ENCODE data around the gene CDKN2D. TPM values are rescaled to one million over a fixed set of nuclear protein-coding genes. Genes with fewer than 3 reads are reported as not detected.

CDKN2D gene
- polyA plus RNA-seq, 1 donor from 2014 or later: 333 TPM

DNA sequence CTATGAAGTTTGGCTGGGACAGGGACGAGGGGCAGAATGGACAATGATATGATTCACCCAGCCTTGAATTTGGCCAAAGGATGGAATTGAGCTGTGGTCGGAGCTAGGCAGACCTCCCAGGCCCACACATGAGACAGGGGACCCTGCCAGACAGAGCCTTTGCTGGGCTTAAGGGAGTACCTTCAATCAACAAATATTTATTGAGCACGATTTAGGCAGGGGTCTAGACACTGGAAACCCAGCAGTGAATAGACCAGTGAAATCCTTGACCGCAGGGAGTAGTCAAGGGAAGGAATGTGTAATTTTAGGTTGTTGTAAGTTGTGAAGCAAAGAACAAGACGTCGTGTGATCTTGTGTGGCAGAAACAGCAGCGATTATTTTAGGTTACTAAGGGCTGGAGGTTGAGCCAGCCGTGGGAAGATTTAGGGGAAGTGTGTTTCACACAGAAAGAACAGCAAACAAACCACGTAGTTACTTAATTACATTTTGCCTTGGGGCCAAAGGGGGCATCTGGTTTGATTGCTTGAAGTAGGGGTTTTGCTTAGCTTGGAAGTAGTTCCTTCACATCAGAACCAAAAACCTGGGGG lies 35.2 kb upstream of the CDKN2D start:
- no peak for TF ChIP-seq RAD21 (conservative IDR thresholded peaks at IDR 0.05)
- TF ChIP-seq POLR2AphosphoS5 (IDR thresholded peaks at IDR 0.05): no peak
- no peak for TF ChIP-seq SMC3 (conservative IDR thresholded peaks at IDR 0.05; ENCODE audit: poor library complexity)
- TF ChIP-seq EZH2 (IDR thresholded peaks at IDR 0.05; ENCODE audit: borderline replicate concordance, insufficient read depth, low read length, poor library complexity, severe bottlenecking): no peak
- no peaks in the 10 kb centered on the region for H3K36me3 ChIP-seq (ENCODE audit: insufficient read depth, low read length)
- H3K79me2 ChIP-seq (replicated peaks; ENCODE audit: insufficient read depth, low read length): peaks cover 29% of the 10 kb centered on the region
- H3K4me2 ChIP-seq (ENCODE audit: low read length): peak overlapping the region; percentile 74
- H3K4me3 ChIP-seq (ENCODE audit: low read length): peak overlapping the region; percentile 97
- no peaks in the 10 kb centered on the region for H3K9me3 ChIP-seq (ENCODE audit: low read length)
- H3K9me2 ChIP-seq (ENCODE audit: insufficient read depth, low read length): no peaks in the 10 kb centered on the region
- H3K9ac ChIP-seq (ENCODE audit: low read length): peak overlapping the region; percentile 98
- no peaks in the 10 kb centered on the region for H3K27me3 ChIP-seq (ENCODE audit: insufficient read depth, low read depth, low read length)
- no peak overlapping the region for H2AFZ ChIP-seq (ENCODE audit: low read depth, low read length)
- H3F3A ChIP-seq (ENCODE audit: insufficient read depth, low read length, poor library complexity, severe bottlenecking): no peaks in the 10 kb centered on the region
- no peaks in the 10 kb centered on the region for H4K20me1 ChIP-seq (ENCODE audit: insufficient read depth)
- H3K27ac ChIP-seq (ENCODE audit: low read length): no peak overlapping the region

DNA sequence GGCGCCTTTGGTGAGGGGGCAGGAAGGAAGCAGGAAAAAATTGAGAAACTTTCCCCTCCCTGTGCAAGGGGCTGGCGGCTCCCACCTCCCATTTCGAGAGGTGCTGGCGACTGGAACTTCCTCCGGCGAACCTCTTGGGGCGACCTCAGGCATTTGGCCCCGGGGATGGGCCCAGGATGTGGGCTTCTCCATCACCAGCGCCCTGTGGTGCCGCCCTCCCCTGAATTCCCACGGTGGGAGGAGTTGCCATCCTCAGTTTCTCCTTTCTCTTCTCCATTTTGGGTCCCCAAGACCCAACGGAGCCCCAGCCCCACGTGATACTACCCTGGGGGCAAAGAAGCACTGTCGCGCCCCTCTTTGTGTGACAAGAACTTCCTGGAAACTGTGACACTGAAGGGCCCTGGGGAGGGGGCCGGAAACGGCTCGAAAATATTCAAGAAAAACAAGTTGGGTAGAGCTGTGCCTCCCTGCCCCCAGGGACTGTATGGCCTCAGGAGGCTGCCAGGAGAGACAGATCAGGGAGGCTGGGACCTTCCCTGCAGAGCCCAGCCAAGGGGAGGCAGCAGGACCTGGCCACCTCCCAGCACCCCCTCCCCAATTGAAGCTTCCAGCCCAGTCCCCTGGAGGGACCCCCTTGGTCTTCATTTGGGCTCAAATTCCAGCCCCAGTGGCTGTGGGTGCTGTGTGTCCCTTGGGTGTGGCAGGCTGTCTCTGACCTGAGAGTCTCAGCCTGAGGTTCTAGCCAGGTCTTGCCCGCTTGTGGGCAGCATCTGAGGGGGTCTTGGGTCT lies 34.5 kb upstream of the CDKN2D start:
- peak overlapping the region; percentile 65 for H2AFZ ChIP-seq (ENCODE audit: low read depth, low read length)
- no peaks in the 10 kb centered on the region for H3K9me3 ChIP-seq (ENCODE audit: low read length)
- peaks cover 29% of the 10 kb centered on the region for H3K79me2 ChIP-seq (replicated peaks; ENCODE audit: insufficient read depth, low read length)
- no peaks in the 10 kb centered on the region for H3K9me2 ChIP-seq (ENCODE audit: insufficient read depth, low read length)
- peak overlapping the region; percentile 98 for H3K9ac ChIP-seq (ENCODE audit: low read length)
- no peaks in the 10 kb centered on the region for H4K20me1 ChIP-seq (ENCODE audit: insufficient read depth)
- no peak for TF ChIP-seq REST (IDR thresholded peaks at IDR 0.05; ENCODE audit: borderline replicate concordance)
- TF ChIP-seq TAF1 (IDR thresholded peaks at IDR 0.05; ENCODE audit: low read depth): no peak
- H3K4me3 ChIP-seq (ENCODE audit: low read length): peak overlapping the region; percentile 97
- peak overlapping the region; percentile 74 for H3K4me2 ChIP-seq (ENCODE audit: low read length)
- H3K27me3 ChIP-seq (ENCODE audit: insufficient read depth, low read depth, low read length): no peaks in the 10 kb centered on the region
- H3K27ac ChIP-seq (ENCODE audit: low read length): peak overlapping the region; percentile 86
- no peaks in the 10 kb centered on the region for H3F3A ChIP-seq (ENCODE audit: insufficient read depth, low read length, poor library complexity, severe bottlenecking)
- H3K36me3 ChIP-seq (ENCODE audit: insufficient read depth, low read length): no peaks in the 10 kb centered on the region

DNA sequence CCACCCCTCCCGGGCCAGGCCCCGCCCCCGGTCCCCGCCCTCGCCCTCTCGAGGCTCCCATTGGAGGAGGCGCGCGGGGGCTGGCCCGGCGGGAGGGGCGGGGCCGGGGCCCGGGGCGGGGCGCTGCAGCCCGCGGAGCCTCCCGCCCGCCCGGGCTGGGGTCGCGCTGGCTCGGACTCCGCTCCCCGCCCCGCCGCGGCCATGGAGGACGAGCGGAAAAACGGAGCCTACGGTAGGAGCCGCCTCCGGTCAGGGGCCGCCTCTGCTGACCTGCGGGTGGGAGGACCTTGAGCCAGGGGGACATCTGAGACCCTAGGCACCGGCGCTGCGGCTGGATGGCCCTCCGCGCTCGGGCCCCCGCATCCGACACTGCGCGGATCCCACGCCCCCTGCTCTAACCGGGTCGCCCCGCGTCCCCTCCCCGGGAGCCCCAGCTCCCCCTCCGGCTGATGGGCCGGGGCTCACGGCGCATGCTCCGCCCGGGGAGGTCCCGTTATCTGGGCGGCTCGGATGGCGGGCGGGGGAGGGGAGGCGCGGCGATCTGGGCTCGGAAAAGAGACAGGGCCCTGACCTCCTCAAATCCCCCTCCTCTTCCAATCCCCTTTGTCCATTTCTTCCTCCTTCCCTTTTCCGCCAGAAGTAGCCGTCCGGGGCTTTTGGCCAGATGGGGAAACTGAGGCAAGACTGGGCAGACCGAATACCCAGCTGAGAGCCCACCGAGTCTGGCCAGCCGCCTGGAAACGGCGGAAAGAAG lies 33.7 kb upstream of the CDKN2D start:
- H3K27ac ChIP-seq (ENCODE audit: low read length): peak overlapping the region; percentile 86
- H3F3A ChIP-seq (ENCODE audit: insufficient read depth, low read length, poor library complexity, severe bottlenecking): no peaks in the 10 kb centered on the region
- no peaks in the 10 kb centered on the region for H3K27me3 ChIP-seq (ENCODE audit: insufficient read depth, low read depth, low read length)
- H3K9me3 ChIP-seq (ENCODE audit: low read length): no peaks in the 10 kb centered on the region
- H3K79me2 ChIP-seq (replicated peaks; ENCODE audit: insufficient read depth, low read length): peaks cover 29% of the 10 kb centered on the region
- peak overlapping the region; percentile 97 for H3K4me3 ChIP-seq (ENCODE audit: low read length)
- H3K4me2 ChIP-seq (ENCODE audit: low read length): peak overlapping the region; percentile 74
- peak; percentile 33 for TF ChIP-seq EP300 (conservative IDR thresholded peaks at IDR 0.05; ENCODE audit: poor library complexity, severe bottlenecking)
- peak; percentile 88 for TF ChIP-seq POLR2AphosphoS5 (IDR thresholded peaks at IDR 0.05)
- TF ChIP-seq RAD21 (conservative IDR thresholded peaks at IDR 0.05): no peak
- no peak for TF ChIP-seq SMC3 (conservative IDR thresholded peaks at IDR 0.05; ENCODE audit: poor library complexity)
- TF ChIP-seq EZH2 (IDR thresholded peaks at IDR 0.05; ENCODE audit: borderline replicate concordance, insufficient read depth, low read length, poor library complexity, severe bottlenecking): no peak
- no peak for TF ChIP-seq TAF1 (IDR thresholded peaks at IDR 0.05; ENCODE audit: low read depth)
- no peak for TF ChIP-seq CTCF (IDR thresholded peaks at IDR 0.05; ENCODE audit: poor library complexity, severe bottlenecking)
- TF ChIP-seq REST (IDR thresholded peaks at IDR 0.05; ENCODE audit: borderline replicate concordance): peak; percentile 61
- peak; percentile 57 for TF ChIP-seq MXI1 (conservative IDR thresholded peaks at IDR 0.05; ENCODE audit: poor library complexity, severe bottlenecking)
- peak overlapping the region; percentile 98 for H3K9ac ChIP-seq (ENCODE audit: low read length)
- no peaks in the 10 kb centered on the region for H3K9me2 ChIP-seq (ENCODE audit: insufficient read depth, low read length)
- no peaks in the 10 kb centered on the region for H4K20me1 ChIP-seq (ENCODE audit: insufficient read depth)
- H2AFZ ChIP-seq (ENCODE audit: low read depth, low read length): peak overlapping the region; percentile 65
- H3K36me3 ChIP-seq (ENCODE audit: insufficient read depth, low read length): no peaks in the 10 kb centered on the region
